ENCODE data around the gene TMEM220. TPM values are rescaled to one million over a fixed set of nuclear protein-coding genes. Genes with fewer than 3 reads are reported as not detected.

TMEM220 gene
- total RNA-seq, result 3.3 and 5.5 TPM in 2 replicates

GRCh38 chr17:10729334-10730193, at the start of gene TMEM220:
TMEM220 (minus strand) TSS chr17:10730023; CDS start chr17:10729851, 172 bp downstream.

DNA sequence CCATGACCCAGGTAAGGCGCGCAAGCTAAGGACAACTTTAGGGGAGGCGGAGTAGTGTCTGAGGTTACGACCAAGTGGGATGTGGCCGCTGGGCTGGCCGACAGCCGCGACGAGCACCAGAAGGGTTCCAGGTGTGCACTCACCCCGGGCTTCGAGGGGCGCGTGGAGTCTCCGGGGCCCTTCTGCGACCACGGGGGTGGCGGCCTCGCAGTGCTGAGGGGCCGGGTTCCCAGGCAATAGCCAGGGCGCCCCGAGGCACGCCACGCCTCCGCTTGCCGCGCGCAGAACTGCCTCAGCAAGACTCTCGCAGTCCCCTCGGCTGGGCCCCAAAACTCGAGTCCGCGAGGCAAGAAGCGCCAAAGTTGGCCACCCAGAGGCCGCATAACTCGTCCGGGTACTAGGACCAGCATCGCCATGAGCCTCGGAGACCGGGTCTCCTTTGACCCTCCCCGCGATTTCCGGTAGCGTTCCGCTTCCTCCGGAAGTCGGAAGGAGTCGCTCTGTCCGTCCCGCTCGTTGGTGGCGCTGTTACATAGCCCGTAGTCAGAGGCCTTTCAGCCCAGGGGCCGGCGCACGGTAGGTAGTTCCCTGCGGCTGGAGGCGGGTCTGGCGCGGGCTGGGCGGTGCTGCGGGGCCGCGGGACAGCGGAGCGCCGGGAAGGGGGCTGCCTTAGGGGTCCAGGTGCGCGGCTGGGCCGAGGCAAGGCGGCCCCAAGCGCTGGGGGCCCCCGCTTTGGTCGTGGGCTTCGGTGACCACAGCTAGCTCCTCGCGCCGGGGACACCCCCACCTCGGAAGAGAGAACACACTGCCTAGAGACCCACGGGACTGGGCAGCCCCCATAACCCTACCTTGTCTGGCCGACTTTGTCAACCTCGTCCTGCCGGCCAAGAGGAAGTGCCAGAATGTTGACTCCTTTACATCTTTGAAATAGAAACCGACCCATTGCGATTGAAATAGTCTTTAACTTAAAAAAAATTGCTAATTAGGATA, 32.4 kb downstream of the TMEM220 start, which contains the start of the genes ADPRM and SCO1:
Gene ADPRM (plus strand): TSS at position 503 of the 990 bp plus-strand sequence. CDS start 7,333 bp downstream, outside the sequence.
Gene SCO1 (minus strand): TSS at position 442 of the 990 bp plus-strand sequence. CDS start 26 bp downstream, at position 416.

Other genes starting within 250 kb of the TMEM220 start
- not detected in 2 replicates for gene MYH1, start 211.5 kb downstream of the TMEM220 start, total RNA-seq
- gene MYH2, start 180.4 kb downstream of the TMEM220 start, total RNA-seq, result not detected in 2 replicates
- under 0.01 and 0.15 TPM in 2 replicates for gene MYH3, start 72.7 kb downstream of the TMEM220 start, total RNA-seq
- 27.7 and 30.6 TPM in 2 replicates for gene SCO1, start 32.5 kb downstream of the TMEM220 start, total RNA-seq
- 5.1 and 6.7 TPM in 2 replicates for gene ADPRM, start 32.4 kb downstream of the TMEM220 start, total RNA-seq
- gene TMEM238L, start 74.1 kb upstream of the TMEM220 start, total RNA-seq, result not detected in 2 replicates
- not detected in 2 replicates for gene PIRT, start 108.1 kb upstream of the TMEM220 start, total RNA-seq

Data from mammary microvascular endothelial cell (primary cell).